B cell (primary cell): ENCODE data around the gene RAB15. TPM values are rescaled to one million over a fixed set of nuclear protein-coding genes. Genes with fewer than 3 reads are reported as not detected.

Source experiments
- ATAC-seq: fragments of 200-7000 bp; cut with Tn5 transposase; one replicate; pipeline ENCODE4 v1.10.0; 2021; ENCODE audit warnings: low read depth, mild to moderate bottlenecking, moderate number of reproducible peaks, moderate library complexity
- CTCF ChIA-PET: fragments of 350-600 bp; sonication (Branson Sonifier 250); formaldehyde crosslinking; loops from one replicate; lab custom pipeline; 2021; ENCODE audit warnings: antibody characterized with exemption, inconsistent platforms; lab: Charles Lee
- POLR2A ChIA-PET: fragments of 350-600 bp; sonication (Branson Sonifier 250); formaldehyde crosslinking; loops from one replicate; lab custom pipeline; 2021; ENCODE audit warnings: antibody characterized with exemption; lab: Charles Lee
- DNase-seq: peaks from one replicate; pipeline ENCODE4 v3.0.0; 2013
- H2AFZ ChIP-seq: 2 replicates; pipeline ENCODE4 v1.6.1; 2012; ENCODE audit warnings: mild to moderate bottlenecking, low read depth, low read length; ENCODE audit not compliant: insufficient read depth, poor library complexity, severe bottlenecking
- H3K27ac ChIP-seq, 2 donors: 1 replicate in 1 of 2; 2 replicates in 1 of 2; pipeline ENCODE4 v1.5.1; 2012 to 2013; ENCODE audit warnings: low read length in 2 of 2, mild to moderate bottlenecking in 2 of 2, moderate library complexity in 1 of 2
- H3K27me3 ChIP-seq, 4 experiments: fragments of 200-600 bp in 1 of 4; sonication (generic) in 1 of 4; replicated peaks in 1 of 4; 1 replicate in 2 of 4; 2 replicates in 2 of 4; pipeline versions ENCODE4 v1.6.1 to v1.7.0; 2013 to 2016; ENCODE audit warnings: low read length in 3 of 4, mild to moderate bottlenecking in 2 of 4, mixed read lengths in 1 of 4, moderate library complexity in 1 of 4; ENCODE audit not compliant: insufficient read depth in 4 of 4, control insufficient read depth in 3 of 4; ENCODE audit errors: control extremely low read depth in 1 of 4
- H3K36me3 ChIP-seq, 2 experiments: replicated peaks in 1 of 2; 1 replicate in 1 of 2; 2 replicates in 1 of 2; pipeline versions ENCODE4 v1.6.1 to v1.7.1; 2013; ENCODE audit warnings: low read length in 1 of 2; ENCODE audit not compliant: insufficient read depth in 2 of 2, control insufficient read depth in 1 of 2; ENCODE audit errors: control extremely low read depth in 1 of 2, extremely low read depth in 1 of 2
- H3K4me1 ChIP-seq, 2 donors: fragments of 200-600 bp in 1 of 2; sonication (generic) in 1 of 2; 1 replicate in 1 of 2; 2 replicates in 1 of 2; pipeline versions ENCODE4 v1.5.1 to v1.6.1; 2013 to 2017; ENCODE audit warnings: low read length in 2 of 2; ENCODE audit not compliant: control insufficient read depth in 2 of 2, insufficient read depth in 2 of 2
- H3K4me2 ChIP-seq: replicated peaks from 2 replicates; pipeline ENCODE3; 2012; ENCODE audit warnings: mild to moderate bottlenecking, low read depth, low read length; ENCODE audit not compliant: poor library complexity, severe bottlenecking
- H3K4me3 ChIP-seq, 5 experiments: fragments of 200-600 bp in 1 of 5; sonication (generic) in 1 of 5; 1 replicate in 3 of 5; 2 replicates in 2 of 5; pipeline versions ENCODE4 v1.5.1 to v1.7.0; 2011 to 2016; ENCODE audit warnings: low read length in 4 of 5, mild to moderate bottlenecking in 4 of 5, low read depth in 2 of 5, control low read depth in 1 of 5, moderate library complexity in 1 of 5; ENCODE audit not compliant: insufficient read depth in 1 of 5; ENCODE audit errors: control extremely low read depth in 1 of 5, extremely low read depth in 1 of 5
- H3K79me2 ChIP-seq: fragments of 200-600 bp; sonication (generic); one replicate; pipeline ENCODE4 v1.6.0; 2016; ENCODE audit warnings: low read length; ENCODE audit not compliant: control insufficient read depth, insufficient read depth
- H3K9ac ChIP-seq: fragments of 200-600 bp; sonication (generic); 2 replicates; pipeline ENCODE4 v1.6.1; 2017; ENCODE audit warnings: mild to moderate bottlenecking, low read length, moderate library complexity
- H3K9me3 ChIP-seq, 3 donors: one replicate each; pipeline versions ENCODE4 v1.6.1 to v1.7.1; 2013; ENCODE audit warnings: low read length in 2 of 3; ENCODE audit not compliant: control insufficient read depth in 2 of 3, insufficient read depth in 1 of 3; ENCODE audit errors: control extremely low read depth in 1 of 3
- H4K20me1 ChIP-seq: 2 replicates; pipeline ENCODE4 v1.6.0; 2012; ENCODE audit warnings: mild to moderate bottlenecking, low read length; ENCODE audit not compliant: insufficient read depth, control insufficient read depth, poor library complexity, severe bottlenecking
- H3K27ac Mint-ChIP-seq: one replicate; pipeline ENCODE4 v1.8.0; 2021; ENCODE audit warnings: mixed read lengths
- H3K27me3 Mint-ChIP-seq: one replicate; pipeline ENCODE4 v1.8.0; 2021; ENCODE audit warnings: mixed read lengths
- H3K4me1 Mint-ChIP-seq: one replicate; pipeline ENCODE4 v1.8.0; 2021; ENCODE audit warnings: mixed read lengths
- H3K4me3 Mint-ChIP-seq: one replicate; pipeline ENCODE4 v1.8.0; 2021; ENCODE audit warnings: mixed read lengths
- H3K9me3 Mint-ChIP-seq: one replicate; pipeline ENCODE4 v1.8.0; 2022; ENCODE audit warnings: mixed read lengths; ENCODE audit not compliant: insufficient read depth
- EZH2 ChIP-seq: IDR thresholded peaks from 2 replicates; pipeline ENCODE4 v1.6.1; 2012; ENCODE audit warnings: borderline replicate concordance, low read depth, mild to moderate bottlenecking, moderate library complexity, low read length; ENCODE audit not compliant: insufficient read depth, poor library complexity, severe bottlenecking
- WGBS: methylation state at CpG from one replicate; pipeline ENCODE4 v1.1.5; 2013; ENCODE audit warnings: missing lambda C conversion rate; ENCODE audit not compliant: insufficient coverage; 5-methylcytosine and 5-hydroxymethylcytosine counted together
- intact Hi-C: fragments of 100-400 bp; cut with micrococcal nuclease; formaldehyde crosslinking; loops from one replicate; pipeline ENCODE4 v1.10.0; 2022
- polyA plus RNA-seq: library from polyadenylated mRNA; depleted of rRNA; stranded (reverse); fragments of >200 nt; gene quantifications from 2 replicates; pipeline ENCODE4 v1.2.3, GENCODE V29; 2012
- total RNA-seq, 2 donors: library from RNA; stranded (reverse); fragments of 120-200 nt in 1 of 2; gene quantifications; 1 replicate in 1 of 2; 2 replicates in 1 of 2; pipeline versions ENCODE4 v1.2.3 to v1.2.4, GENCODE V29; 2013 to 2022
- TF ChIP-seq, protein P1 (sequence below): fragments of 200-600 bp; IDR thresholded peaks from one replicate; pipeline ENCODE4 v1.8.0; 2022; ENCODE audit warnings: antibody characterized with exemption, mild to moderate bottlenecking

Gene RAB15
- total and polyA plus RNA-seq, 2 donors (not counting 1 experiment from before 2014, with no cell fraction given): 0.17 to 0.19 TPM

DNA sequence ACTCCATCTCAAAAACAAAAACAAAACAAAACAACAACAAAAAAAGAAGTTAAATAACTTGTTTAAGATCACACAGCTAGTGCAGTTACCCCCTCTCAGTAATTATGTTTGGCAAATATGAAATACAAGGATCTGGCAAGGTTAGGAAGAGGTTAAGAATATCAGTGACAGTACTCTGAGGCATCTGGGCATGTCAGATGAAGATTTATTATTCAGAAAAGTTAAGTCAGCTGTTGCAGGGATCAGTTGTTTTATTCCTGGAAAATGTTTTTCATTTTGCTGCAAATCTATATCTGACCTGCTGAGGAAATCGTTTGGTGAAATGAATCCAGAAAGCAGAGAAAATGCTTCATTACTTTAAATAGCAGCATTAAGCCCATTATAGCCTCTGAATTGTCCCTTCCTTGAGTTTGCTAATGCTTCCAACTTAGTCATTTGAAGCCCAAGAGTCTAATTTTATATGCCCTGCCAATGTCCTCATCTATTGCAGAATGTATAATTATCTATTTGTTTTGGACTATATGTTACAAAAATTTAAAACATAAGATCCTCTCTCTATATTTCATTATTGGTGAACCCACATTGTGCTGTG, 37.7 kb downstream of the RAB15 start:
- ATAC-seq (no peak), DNase-seq (no peak)
- Histone ChIP-seq H3K9ac (no peak overlapping the region), H2AFZ (no peak overlapping the region), H3K27ac (no peak overlapping the region), H3K27me3 (no peaks in the 10 kb centered on the region), H3K9me3 (no peaks in the 10 kb centered on the region), H3K79me2 (peaks cover 19% of the 10 kb centered on the region), H4K20me1 (peaks cover 18% of the 10 kb centered on the region), H3K4me1 (peaks cover 0 to 1% of the 10 kb centered on the region in 2 donors), H3K4me3 (no peak overlapping the region), H3K36me3 (peaks cover 0 to 51% of the 10 kb centered on the region in 2 experiments), H3K4me2 (no peak overlapping the region)
- no peak overlapping the region for H3K4me3 Mint-ChIP-seq
- peaks cover 10% of the 10 kb centered on the region for H3K4me1 Mint-ChIP-seq
- no peak overlapping the region for H3K27ac Mint-ChIP-seq
- no peaks in the 10 kb centered on the region for H3K27me3 Mint-ChIP-seq
- POLR2A ChIA-PET: no interaction called here
- no CpG with 5 or more reads among the region's 1 CpG for WGBS
- CTCF ChIA-PET: no interaction called here
- no peak for TF ChIP-seq EZH2
- TF ChIP-seq, protein P1, sequence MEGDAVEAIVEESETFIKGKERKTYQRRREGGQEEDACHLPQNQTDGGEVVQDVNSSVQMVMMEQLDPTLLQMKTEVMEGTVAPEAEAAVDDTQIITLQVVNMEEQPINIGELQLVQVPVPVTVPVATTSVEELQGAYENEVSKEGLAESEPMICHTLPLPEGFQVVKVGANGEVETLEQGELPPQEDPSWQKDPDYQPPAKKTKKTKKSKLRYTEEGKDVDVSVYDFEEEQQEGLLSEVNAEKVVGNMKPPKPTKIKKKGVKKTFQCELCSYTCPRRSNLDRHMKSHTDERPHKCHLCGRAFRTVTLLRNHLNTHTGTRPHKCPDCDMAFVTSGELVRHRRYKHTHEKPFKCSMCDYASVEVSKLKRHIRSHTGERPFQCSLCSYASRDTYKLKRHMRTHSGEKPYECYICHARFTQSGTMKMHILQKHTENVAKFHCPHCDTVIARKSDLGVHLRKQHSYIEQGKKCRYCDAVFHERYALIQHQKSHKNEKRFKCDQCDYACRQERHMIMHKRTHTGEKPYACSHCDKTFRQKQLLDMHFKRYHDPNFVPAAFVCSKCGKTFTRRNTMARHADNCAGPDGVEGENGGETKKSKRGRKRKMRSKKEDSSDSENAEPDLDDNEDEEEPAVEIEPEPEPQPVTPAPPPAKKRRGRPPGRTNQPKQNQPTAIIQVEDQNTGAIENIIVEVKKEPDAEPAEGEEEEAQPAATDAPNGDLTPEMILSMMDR: no peak
- intact Hi-C loops: no loop called here
- H3K9me3 Mint-ChIP-seq: no peaks in the 10 kb centered on the region

DNA sequence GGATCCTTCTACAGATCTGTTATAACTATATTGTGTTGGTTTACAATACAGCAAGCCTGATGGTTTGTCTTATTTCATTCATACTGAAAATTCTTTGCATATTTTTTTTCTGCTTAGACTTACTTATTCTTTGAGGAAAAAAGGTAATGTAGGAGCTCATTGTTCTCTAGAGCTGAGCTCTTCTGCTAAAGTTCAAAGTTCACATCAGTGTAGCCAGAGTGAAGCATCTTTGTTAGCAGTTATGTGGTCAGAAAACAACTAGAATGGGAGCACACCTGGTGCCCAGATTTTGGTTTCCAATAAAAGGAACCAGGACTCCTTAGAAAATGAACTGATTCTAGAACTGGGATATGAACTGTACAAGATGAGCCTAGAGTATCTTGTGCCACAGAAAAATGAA, 39.9 kb downstream of the RAB15 start:
- H3K4me3 ChIP-seq: no peak overlapping the region
- CTCF ChIA-PET: no interaction called here
- H3K9me3 ChIP-seq: no peaks in the 10 kb centered on the region
- H3K4me3 Mint-ChIP-seq: no peak overlapping the region
- no peak overlapping the region for H3K27ac Mint-ChIP-seq
- H3K27me3 ChIP-seq: no peaks in the 10 kb centered on the region
- H3K9ac ChIP-seq: no peak overlapping the region
- peaks cover 11% of the 10 kb centered on the region for H3K4me1 Mint-ChIP-seq
- no peaks in the 10 kb centered on the region for H3K9me3 Mint-ChIP-seq
- no peak overlapping the region for H3K4me2 ChIP-seq
- no peak overlapping the region for H2AFZ ChIP-seq
- POLR2A ChIA-PET: no interaction called here
- no peaks in the 10 kb centered on the region for H3K27me3 Mint-ChIP-seq
- peaks cover 15 to 19% of the 10 kb centered on the region in 2 donors for H3K4me1 ChIP-seq
- TF ChIP-seq, protein P1: no peak
- no peak for TF ChIP-seq EZH2
- DNase-seq: no peak
- H3K27ac ChIP-seq: no peak overlapping the region
- ATAC-seq: no peak
- H4K20me1 ChIP-seq: peaks cover 23% of the 10 kb centered on the region
- intact Hi-C loops: no loop called here
- peaks cover 27% of the 10 kb centered on the region for H3K79me2 ChIP-seq
- H3K36me3 ChIP-seq: peaks cover 1 to 59% of the 10 kb centered on the region in 2 experiments
